GM20000 (cell line): ENCODE measurements around the gene TRIO.

Experiments
- DNase-seq: peaks from one replicate; pipeline ENCODE4 v3.0.0; 2012; ENCODE audit warnings: low spot score
- CTCF ChIP-seq: IDR thresholded peaks from 2 replicates; pipeline ENCODE4 v1.5.1; 2012; ENCODE audit warnings: mild to moderate bottlenecking, control low read depth; ENCODE audit errors: extremely low read depth, missing control alignments

Gene TRIO

DNA sequence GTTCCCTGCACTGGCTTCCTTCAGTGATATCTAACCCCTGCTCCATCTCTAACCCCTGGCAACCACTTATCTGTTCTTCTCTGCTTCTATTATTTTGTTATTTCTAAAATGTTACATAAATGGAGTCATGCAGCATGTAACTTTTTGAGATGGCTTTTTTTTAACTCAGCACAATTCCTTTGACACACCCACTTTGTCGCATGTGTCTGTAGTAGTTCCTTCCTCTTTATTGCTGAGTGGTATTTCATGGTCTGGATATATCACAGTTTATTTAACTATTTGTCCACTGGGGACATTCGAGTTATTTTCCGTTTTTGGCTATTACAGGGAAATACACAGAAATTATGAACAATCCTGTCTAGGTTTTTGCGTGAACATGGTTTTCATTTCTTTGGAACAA is 200.2 kb downstream of the TRIO start:
- DNase-seq = no peak
- TF ChIP-seq CTCF = no peak

- TF ChIP-seq CTCF = no peak
- DNase-seq = no peak
Observed at GRCh38 chr5:14347522-14347921, 204.4 kb downstream of the TRIO start.

DNA sequence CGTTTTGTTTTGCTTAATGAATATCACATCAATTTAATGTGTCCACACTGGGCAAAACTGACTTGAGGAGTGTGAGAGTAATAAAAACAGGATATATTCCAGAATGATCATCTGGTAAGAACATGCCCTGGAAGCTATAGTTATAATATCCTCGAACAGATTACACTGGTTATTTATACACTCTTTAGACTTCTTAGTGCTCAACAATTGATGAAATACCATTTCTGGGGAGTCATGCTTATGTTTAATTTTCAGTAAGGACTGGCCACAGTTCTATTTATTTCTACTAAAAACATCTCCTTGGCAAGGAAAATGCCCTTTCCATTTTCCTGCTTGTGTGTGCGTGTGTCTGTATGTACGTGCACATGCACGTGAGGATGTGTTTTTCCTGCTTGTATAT is 205.0 kb downstream of the TRIO start:
- no peak for TF ChIP-seq CTCF

DNA sequence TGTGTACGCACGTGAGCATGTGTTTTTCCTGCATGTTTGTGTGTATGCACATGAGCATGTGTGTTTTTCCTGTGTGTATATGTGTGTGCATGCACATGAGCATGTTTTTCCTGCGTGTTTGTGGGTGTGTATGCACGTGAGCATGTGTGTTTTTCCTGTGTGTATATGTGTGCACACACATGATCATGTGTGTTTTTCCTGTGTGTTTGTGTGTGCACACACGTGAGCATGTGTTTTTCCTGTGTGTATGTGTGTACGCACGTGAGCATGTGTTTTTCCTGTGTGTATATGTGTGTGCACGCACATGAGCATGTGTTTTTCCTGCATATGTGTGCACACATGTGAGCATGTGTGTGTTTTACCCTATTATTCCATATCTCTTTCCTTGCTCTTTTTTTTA is 205.9 kb downstream of the TRIO start:
- DNase-seq = no peak
- TF ChIP-seq CTCF = no peak

More for the DNA sequence above, 205.0 kb downstream of the TRIO start:
- DNase-seq = no peak

GRCh38 chr5:14351086-14351661 is 208.0 kb downstream of the TRIO start:
- no peak for TF ChIP-seq CTCF
- DNase-seq = no peak

DNA sequence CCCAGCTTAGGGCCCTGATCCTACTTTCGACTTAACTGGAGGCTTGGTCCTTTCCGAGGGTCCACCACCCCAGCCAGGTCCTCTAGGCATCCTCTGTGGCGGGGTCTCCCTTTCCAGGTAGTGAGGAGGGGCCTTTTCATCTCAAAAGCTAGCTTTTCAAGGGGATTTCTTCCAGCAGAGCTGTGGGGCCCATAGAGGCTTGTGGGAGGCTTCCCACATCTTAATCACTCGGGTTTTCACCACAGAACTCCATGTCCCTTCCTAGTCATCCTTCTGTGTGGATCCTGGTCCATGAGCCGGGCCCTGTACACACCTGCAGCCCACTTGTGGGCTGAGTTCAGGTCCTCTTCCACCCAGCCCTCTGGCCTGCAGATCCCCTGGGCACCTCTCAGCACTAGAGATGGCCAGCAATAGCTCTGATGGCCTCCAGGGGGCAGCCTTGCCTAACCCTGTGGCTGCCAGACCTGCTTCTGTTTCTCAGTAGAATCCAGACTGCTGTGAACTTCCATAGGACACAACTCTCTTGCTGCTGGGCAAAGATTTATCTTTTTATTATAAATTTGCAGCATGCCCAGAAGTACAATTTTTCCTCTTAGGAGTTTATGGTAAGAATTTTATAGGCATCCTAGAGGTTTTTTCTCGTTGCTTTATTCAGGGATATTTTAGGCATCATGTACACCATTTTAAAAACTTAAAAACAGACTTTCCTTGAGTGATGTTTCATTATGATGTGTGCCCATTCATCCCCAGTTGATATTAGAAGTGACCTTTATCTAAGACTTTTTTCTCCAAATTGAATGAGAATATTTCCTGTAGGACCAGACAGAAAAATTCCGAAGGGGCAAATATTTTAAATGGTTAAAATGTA is 208.9 kb downstream of the TRIO start:
- DNase-seq = peak; percentile 81
- peak; percentile 81 for TF ChIP-seq CTCF

- TF ChIP-seq CTCF = no peak
- no peak for DNase-seq
Observed at GRCh38 chr5:14353726-14354474, 210.8 kb downstream of the TRIO start.
